ENCODE results near the gene POLR2E. TPM values are rescaled to one million over a fixed set of nuclear protein-coding genes. Genes with fewer than 3 reads are reported as not detected.

POLR2E gene
- polyA plus RNA-seq, 3 donors: 120 to 167 (median 144) TPM

- no peak for DNase-seq (ENCODE audit: extremely low read depth in 1 of 11, low read depth in 9 of 11, low spot score in 4 of 11)
Measured at GRCh38 chr19:1073063-1073955, 21.9 kb downstream of the POLR2E start.

- no peak for DNase-seq (ENCODE audit: extremely low read depth in 1 of 11, low read depth in 9 of 11, low spot score in 4 of 11)
Measured at GRCh38 chr19:1072371-1073015, 22.7 kb downstream of the POLR2E start.

DNA sequence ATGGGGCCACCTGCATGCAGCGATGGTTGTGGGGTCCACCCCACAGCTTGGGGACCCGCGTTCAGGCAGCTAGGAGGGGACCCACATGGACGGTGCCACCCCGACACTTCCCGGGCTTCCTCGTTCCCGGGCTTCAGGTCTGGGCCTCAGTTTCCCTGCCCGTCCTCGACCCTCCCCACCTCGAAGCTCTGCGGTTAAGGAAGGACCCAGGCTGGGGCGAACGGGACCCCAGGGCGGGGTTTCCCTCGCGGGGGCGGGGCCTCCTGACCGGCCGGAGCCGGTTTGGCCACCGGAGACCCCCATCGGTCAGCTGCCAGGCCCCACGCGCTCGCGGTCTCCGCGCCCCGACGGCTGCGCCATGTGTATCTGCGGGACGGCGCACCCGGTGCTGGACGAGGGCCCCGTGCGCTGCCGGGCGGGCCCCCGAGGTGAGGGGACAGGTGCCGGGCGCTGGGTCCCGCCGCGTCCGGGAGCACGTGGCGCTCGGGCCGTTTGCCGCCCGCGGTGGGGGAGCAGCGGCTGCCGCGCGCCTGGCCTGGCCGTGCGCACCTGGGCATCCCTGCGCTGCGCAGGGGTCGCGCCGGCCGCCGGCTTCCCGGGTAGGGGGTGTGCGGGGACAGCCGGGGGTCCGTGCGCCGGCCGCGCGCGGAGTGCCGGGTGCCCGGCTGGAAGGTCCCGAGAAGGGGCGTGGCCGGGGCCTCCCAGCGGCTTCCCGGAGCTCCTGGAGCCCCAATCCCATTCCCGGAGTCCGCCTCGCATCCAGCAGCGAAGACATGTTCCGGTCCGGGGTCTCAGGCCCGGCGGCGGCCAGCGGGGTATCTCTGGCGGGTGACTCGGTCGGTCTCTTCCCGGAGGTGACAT, 24.0 kb downstream of the POLR2E start:
- DNase-seq (ENCODE audit: extremely low read depth in 1 of 11, low read depth in 9 of 11, low spot score in 4 of 11): no peak

DNA sequence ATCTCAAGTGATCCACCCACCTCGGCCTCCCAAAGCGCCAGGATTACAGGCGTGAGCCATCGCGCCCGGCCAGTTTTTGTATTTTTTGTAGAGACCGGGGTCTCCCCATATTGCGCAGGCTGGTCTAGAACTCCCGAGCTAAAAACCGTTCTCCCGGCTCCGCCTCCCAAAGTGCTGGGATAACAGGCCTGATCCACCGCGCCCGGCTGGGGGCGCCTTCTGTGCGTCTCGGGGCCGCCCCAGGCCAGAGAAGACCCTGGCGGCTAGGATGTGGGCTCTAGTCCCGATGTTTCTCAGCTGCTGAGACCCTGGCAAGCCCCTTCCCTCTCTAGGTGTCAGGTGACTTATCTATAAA, 24.6 kb downstream of the POLR2E start:
- no peak for DNase-seq (ENCODE audit: extremely low read depth in 1 of 11, low read depth in 9 of 11, low spot score in 4 of 11)

DNA sequence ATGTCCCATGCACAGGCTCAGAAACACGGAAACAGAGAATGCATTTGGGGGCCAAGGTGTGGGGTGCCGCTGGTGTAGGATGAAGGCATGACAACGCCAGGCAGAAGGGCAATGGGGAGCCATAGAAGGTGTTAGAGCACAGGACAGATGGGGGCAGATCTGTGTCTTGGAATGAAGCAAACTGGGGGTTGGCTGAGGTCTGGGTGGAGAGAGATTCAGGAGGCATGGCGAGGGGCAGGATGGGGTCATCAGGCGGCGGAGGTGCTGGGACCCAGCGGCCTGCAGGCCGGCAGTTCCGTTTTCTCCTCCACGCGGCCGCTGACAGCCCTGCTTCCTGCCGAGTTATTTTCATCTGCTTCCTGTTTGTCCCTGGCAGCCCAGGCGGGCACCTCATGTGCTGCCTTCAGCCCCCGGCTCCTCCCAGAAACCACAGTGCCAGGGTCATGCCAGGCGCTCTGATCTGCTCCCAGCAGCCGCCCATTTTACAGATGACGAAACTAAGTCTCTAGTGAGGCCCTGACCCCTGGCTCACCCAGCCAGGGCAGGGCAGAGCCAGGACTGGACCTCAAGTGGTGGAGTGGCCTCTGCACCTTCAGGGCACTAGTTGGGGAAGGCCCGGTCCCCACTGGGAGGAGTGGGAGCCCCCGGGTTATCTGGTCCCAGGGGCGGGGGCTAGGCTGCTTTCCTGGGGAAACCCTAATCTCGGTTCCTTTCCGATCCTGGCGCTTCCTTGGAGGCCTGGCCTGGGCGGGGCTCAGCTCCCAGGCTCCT, 26.0 kb downstream of the POLR2E start:
- no peak for DNase-seq (ENCODE audit: extremely low read depth in 1 of 11, low read depth in 9 of 11, low spot score in 4 of 11)

DNA sequence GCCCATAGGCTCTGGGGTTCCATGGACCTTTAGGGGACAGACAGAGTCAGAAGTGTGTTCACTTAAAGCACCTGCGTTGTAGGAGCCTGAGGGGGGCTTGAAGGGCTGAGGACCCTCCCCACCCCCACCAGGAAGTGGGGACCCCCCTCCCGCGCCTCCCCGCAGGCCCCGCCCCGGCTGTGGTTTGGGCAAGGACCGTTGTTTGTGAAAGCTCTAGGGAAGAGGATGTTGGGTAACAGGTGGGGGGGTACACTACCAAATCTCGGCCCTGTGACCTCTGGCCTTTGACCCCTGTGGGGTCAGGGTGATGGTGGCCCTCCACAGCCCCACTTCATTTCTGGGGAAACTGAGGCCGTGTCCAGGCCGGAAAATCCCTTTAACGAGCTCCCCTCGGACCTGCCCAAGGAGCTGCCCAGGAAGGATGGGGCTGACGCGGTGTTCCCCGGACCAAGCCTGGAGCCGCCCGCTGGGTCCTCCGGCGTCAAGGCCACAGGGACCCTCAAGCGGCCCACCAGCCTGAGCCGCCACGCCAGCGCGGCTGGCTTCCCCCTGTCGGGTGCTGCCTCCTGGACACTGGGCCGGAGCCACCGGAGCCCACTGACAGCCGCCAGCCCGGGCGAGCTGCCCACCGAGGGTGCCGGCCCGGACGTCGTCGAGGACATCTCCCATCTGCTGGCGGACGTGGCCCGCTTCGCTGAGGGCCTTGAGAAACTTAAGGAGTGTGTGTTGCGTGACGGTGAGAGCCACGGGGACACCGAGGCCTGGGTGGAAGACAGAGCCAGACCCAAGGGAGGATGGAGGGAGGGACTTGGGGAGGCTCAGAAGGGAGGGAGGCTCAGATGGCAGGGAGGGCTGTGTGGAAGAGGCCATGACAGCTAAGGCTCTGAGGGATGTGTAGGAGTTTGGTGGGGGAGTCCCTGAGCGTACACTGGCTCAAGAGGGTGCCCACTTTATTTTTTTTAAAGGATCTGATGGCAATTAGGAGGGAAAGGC, 26.9 kb downstream of the POLR2E start:
- DNase-seq (ENCODE audit: extremely low read depth in 1 of 11, low read depth in 9 of 11, low spot score in 4 of 11): no peak

DNA sequence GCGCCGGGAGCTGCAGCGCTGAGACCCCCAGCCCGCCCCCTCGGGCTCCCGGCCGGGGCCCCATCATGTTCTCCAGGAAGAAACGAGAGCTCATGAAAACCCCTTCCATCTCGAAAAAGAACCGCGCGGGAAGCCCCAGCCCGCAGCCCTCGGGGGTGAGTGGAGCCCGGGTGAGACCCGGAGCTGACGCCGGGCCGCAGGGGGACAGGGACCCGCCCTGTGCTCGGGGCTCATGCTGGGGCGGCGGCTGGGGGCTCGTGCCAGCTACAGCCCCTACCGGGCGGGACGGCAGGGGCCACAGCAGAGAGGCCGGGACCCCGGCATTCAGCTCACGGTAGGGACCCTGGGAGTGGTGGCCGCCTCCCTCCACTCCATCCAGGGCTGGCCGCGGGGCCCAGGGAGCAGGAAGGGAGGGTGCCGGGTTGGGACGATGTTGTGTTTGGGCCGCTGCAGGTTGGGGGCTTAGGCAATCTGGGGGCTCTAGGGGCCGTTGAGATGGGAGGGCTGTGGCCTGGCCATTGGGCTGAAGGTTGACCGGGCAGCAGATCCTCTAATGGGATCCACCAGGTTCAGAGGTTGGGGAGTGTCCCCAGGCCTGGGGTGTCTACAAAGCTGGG, 27.7 kb downstream of the POLR2E start:
- no peak for DNase-seq (ENCODE audit: extremely low read depth in 1 of 11, low read depth in 9 of 11, low spot score in 4 of 11)

- DNase-seq (ENCODE audit: extremely low read depth in 1 of 11, low read depth in 9 of 11, low spot score in 4 of 11): no peak
Measured at GRCh38 chr19:1066748-1067340, 28.3 kb downstream of the POLR2E start, which contains the start of gene ARHGAP45. ARHGAP45 (plus strand) TSS chr19:1067167; CDS start chr19:1067406, 239 bp downstream.

DNA sequence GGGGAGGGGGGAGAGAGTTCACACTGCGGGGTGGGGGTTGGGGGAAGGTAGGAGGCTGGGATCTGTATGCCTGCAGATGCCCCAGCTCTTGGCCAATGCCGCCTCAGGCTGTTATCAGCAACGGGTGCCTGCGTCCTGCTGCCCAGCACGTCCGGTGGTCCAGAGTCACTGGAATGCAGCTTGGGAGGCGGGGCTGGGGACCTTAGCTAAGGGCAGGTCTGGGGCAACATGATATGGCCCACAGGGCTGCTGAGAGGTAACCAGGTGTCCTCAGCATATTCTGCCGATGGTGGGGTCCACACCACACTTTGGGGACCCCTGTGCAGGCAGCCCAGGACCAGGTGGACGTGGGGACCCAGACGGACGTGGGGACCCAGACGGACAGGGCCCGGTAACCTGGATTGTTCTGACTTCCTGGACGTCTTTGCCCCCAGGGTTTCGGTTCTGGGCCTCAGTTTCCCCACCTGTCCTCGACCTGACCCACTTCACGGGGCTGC, 28.9 kb downstream of the POLR2E start:
- no peak for DNase-seq (ENCODE audit: extremely low read depth in 1 of 11, low read depth in 9 of 11, low spot score in 4 of 11)

DNA sequence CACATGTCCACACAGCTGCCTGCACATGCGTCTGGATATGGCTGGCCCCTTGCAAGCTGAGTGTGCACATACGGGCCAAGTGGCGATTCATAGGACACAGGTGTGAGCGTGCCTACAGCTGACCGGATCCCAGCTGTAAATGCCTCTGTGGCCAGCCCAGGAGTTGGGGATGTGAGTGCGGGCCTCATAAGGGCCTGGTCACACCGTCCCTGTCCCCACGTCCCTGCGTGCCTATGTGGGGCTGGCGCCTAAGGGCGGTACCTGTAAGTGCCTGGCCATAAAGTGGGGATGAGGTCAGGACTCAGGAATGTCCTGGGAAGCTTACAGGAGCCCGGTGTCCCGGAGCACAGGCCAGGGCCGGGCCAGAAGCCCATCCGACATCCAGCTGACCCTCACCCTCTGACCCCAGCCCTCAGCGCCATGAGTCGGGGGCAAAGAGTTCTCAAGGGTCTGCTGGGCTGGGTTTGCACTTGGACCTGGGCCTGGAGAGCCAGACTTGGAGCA, 29.5 kb downstream of the POLR2E start:
- no peak for DNase-seq (ENCODE audit: extremely low read depth in 1 of 11, low read depth in 9 of 11, low spot score in 4 of 11)

GRCh38 chr19:1064661-1065605, 30.2 kb downstream of the POLR2E start:
- DNase-seq (ENCODE audit: extremely low read depth in 1 of 11, low read depth in 9 of 11, low spot score in 4 of 11): peak in 2 of 11 donors; percentile 49 to 59

GRCh38 chr19:1063909-1064660, 31.1 kb downstream of the POLR2E start:
- no peak for DNase-seq (ENCODE audit: extremely low read depth in 1 of 11, low read depth in 9 of 11, low spot score in 4 of 11)

- DNase-seq (ENCODE audit: extremely low read depth in 1 of 11, low read depth in 9 of 11, low spot score in 4 of 11): no peak
Measured at GRCh38 chr19:1063030-1063908, 31.9 kb downstream of the POLR2E start.
